WTC11 (cell line): Measurements from ENCODE around the gene GNS. TPM values are rescaled to one million over a fixed set of nuclear protein-coding genes. Genes with fewer than 3 reads are reported as not detected.

Experiments used
- ATAC-seq: fragments of 200-7000 bp; cut with Tn5 transposase; 2 replicates; pipeline ENCODE4 v1.10.0; 2021; ENCODE audit warnings: mild to moderate bottlenecking, moderate library complexity
- CTCF ChIA-PET: fragments of 300-600 bp; sonication (Branson Sonifier 250); formaldehyde crosslinking; loops from one replicate; lab custom pipeline; 2021; ENCODE audit warnings: antibody characterized with exemption; lab: Charles Lee
- POLR2A ChIA-PET: fragments of 350-600 bp; sonication (Branson Sonifier 250); formaldehyde crosslinking; loops from one replicate; lab custom pipeline; 2021; ENCODE audit warnings: antibody characterized with exemption; lab: Charles Lee
- DNase-seq: peaks from one replicate; pipeline ENCODE4 v3.0.0; 2021; ENCODE audit warnings: low spot score
- H3K27ac Mint-ChIP-seq: 2 replicates; pipeline ENCODE4 v1.8.0; 2021; ENCODE audit warnings: mixed read lengths
- H3K27me3 Mint-ChIP-seq: 2 replicates; pipeline ENCODE4 v1.8.0; 2021; ENCODE audit warnings: low read depth, mild to moderate bottlenecking, moderate library complexity, mixed read lengths
- H3K36me3 Mint-ChIP-seq: 2 replicates; pipeline ENCODE4 v1.8.0; 2021; ENCODE audit warnings: mixed read lengths
- H3K4me1 Mint-ChIP-seq: 2 replicates; pipeline ENCODE4 v1.8.0; 2022; ENCODE audit warnings: mixed read lengths
- H3K4me3 Mint-ChIP-seq: 2 replicates; pipeline ENCODE4 v1.8.0; 2021; ENCODE audit warnings: mild to moderate bottlenecking, moderate library complexity, mixed read lengths
- H3K9me3 Mint-ChIP-seq: 2 replicates; pipeline ENCODE4 v1.8.0; 2021; ENCODE audit warnings: mixed read lengths
- ATF1 ChIP-seq: sonication (generic); formaldehyde crosslinking; IDR thresholded peaks from 2 replicates; pipeline ENCODE4 v1.8.1; 2023; ENCODE audit warnings: mild to moderate bottlenecking, moderate library complexity, missing genetic modification reagents
- ATF6 ChIP-seq: sonication (generic); formaldehyde crosslinking; IDR thresholded peaks from 2 replicates; pipeline ENCODE4 v1.8.1; 2023; ENCODE audit warnings: mild to moderate bottlenecking, missing genetic modification reagents
- ELF4 ChIP-seq: sonication (generic); formaldehyde crosslinking; IDR thresholded peaks from 2 replicates; pipeline ENCODE4 v1.8.1; 2022; ENCODE audit warnings: low read depth, mild to moderate bottlenecking, moderate library complexity, missing genetic modification reagents
- ETV6 ChIP-seq: sonication (generic); formaldehyde crosslinking; IDR thresholded peaks from 2 replicates; pipeline ENCODE4 v1.8.1; 2022; ENCODE audit warnings: mild to moderate bottlenecking, missing genetic modification reagents
- FOXJ3 ChIP-seq: sonication (generic); formaldehyde crosslinking; IDR thresholded peaks from 2 replicates; pipeline ENCODE4 v1.9.0; 2021; ENCODE audit warnings: missing genetic modification reagents, mild to moderate bottlenecking, borderline replicate concordance
- FOXP1 ChIP-seq: sonication (generic); formaldehyde crosslinking; IDR thresholded peaks from 2 replicates; pipeline ENCODE4 v1.8.0; 2022; ENCODE audit warnings: missing genetic modification reagents, mild to moderate bottlenecking, moderate library complexity, borderline replicate concordance
- FOXP4 ChIP-seq: sonication (generic); formaldehyde crosslinking; IDR thresholded peaks from 2 replicates; pipeline ENCODE4 v1.8.0; 2022; ENCODE audit warnings: mild to moderate bottlenecking, missing genetic modification reagents
- HMGA2 ChIP-seq: fragments of 250-450 bp; sonication (Bioruptor Pico); IDR thresholded peaks from 2 replicates; pipeline ENCODE4 v1.4.0; 2021; ENCODE audit warnings: mild to moderate bottlenecking, moderate library complexity
- KAT7 ChIP-seq: sonication (generic); formaldehyde crosslinking; IDR thresholded peaks from 2 replicates; pipeline ENCODE4 v1.8.1; 2023; ENCODE audit warnings: missing genetic modification reagents, mild to moderate bottlenecking, borderline replicate concordance
- NFATC4 ChIP-seq: fragments of 250-450 bp; sonication (Bioruptor Pico); IDR thresholded peaks from 2 replicates; pipeline ENCODE4 v1.9.0; 2021; ENCODE audit warnings: mild to moderate bottlenecking
- NFE2L1 ChIP-seq: sonication (generic); formaldehyde crosslinking; IDR thresholded peaks from 2 replicates; pipeline ENCODE4 v1.8.1; 2023; ENCODE audit warnings: missing genetic modification reagents
- NR2C2 ChIP-seq: sonication (generic); formaldehyde crosslinking; IDR thresholded peaks from 2 replicates; pipeline ENCODE4 v1.8.0; 2022; ENCODE audit warnings: mild to moderate bottlenecking, missing genetic modification reagents
- PREB ChIP-seq: sonication (generic); formaldehyde crosslinking; IDR thresholded peaks from 2 replicates; pipeline ENCODE4 v1.8.1; 2022; ENCODE audit warnings: mild to moderate bottlenecking, missing genetic modification reagents, moderate library complexity, borderline replicate concordance
- PRRX2 ChIP-seq: fragments of 250-450 bp; sonication (Bioruptor Pico); IDR thresholded peaks from 2 replicates; pipeline ENCODE4 v1.8.0; 2021; ENCODE audit warnings: mild to moderate bottlenecking
- SP1 ChIP-seq: sonication (generic); formaldehyde crosslinking; conservative IDR thresholded peaks from 2 replicates; pipeline ENCODE4 v1.8.1; 2022; ENCODE audit warnings: missing genetic modification reagents
- TCF7 ChIP-seq: sonication (generic); formaldehyde crosslinking; IDR thresholded peaks from 2 replicates; pipeline ENCODE4 v1.8.0; 2022; ENCODE audit warnings: mild to moderate bottlenecking, low read depth, missing genetic modification reagents, moderate library complexity
- TEAD4 ChIP-seq: sonication (generic); formaldehyde crosslinking; IDR thresholded peaks from 2 replicates; pipeline ENCODE4 v1.8.0; 2022; ENCODE audit warnings: mild to moderate bottlenecking, missing genetic modification reagents
- ZNF317 ChIP-seq: sonication (generic); formaldehyde crosslinking; IDR thresholded peaks from 2 replicates; pipeline ENCODE4 v1.8.1; 2023; ENCODE audit warnings: low read depth, mild to moderate bottlenecking, moderate library complexity, missing genetic modification reagents, borderline replicate concordance
- ZNF671 ChIP-seq: fragments of 250-450 bp; sonication (Bioruptor Pico); IDR thresholded peaks from 2 replicates; pipeline ENCODE4 v1.8.0; 2021; ENCODE audit warnings: mild to moderate bottlenecking
- total RNA-seq: library from RNA; stranded (reverse); gene quantifications from 3 replicates; pipeline ENCODE4 v1.2.3, GENCODE V29; 2021
- TF ChIP-seq, protein P1 (sequence below): sonication (generic); formaldehyde crosslinking; IDR thresholded peaks from 2 replicates; pipeline ENCODE4 v1.8.1; 2022; ENCODE audit warnings: low read depth, missing genetic modification reagents, borderline replicate concordance
- TF ChIP-seq, protein P2 (sequence below): sonication (generic); formaldehyde crosslinking; conservative IDR thresholded peaks from 2 replicates; pipeline ENCODE4 v1.8.1; 2022; ENCODE audit warnings: mild to moderate bottlenecking, missing genetic modification reagents

The GNS gene
- total RNA-seq, 1 experiment from 2014 or later: 24.7 TPM

DNA sequence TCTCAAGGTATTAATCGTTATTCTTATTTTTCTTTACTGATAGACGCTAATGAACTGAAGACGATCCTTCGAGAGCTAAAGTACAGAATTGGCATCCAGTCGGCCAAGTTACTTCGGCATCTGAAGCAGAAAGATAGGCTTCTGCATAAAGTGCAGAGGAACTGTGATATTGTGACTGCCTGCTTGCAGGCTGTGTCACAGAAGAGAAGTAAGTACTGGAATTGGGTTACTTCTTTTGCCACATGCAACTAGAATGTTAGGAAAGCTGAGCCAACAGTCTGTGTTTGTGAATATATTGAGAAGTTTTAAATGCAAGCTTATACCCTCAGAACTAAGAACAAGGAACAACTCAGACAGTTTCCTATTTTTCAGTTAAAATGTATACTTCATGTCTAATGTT lies 26.6 kb upstream of the GNS start (continued):
- TF ChIP-seq ATF6 (CRISPR knock-in tag): no peak
- no peak for TF ChIP-seq FOXJ3 (CRISPR knock-in tag)
- no peak for TF ChIP-seq ATF1 (CRISPR knock-in tag)
- TF ChIP-seq HMGA2 (CRISPR knock-in tag): no peak
- TF ChIP-seq TCF7: no peak
- TF ChIP-seq ZNF671 (CRISPR knock-in tag): no peak
- TF ChIP-seq, protein P1, sequence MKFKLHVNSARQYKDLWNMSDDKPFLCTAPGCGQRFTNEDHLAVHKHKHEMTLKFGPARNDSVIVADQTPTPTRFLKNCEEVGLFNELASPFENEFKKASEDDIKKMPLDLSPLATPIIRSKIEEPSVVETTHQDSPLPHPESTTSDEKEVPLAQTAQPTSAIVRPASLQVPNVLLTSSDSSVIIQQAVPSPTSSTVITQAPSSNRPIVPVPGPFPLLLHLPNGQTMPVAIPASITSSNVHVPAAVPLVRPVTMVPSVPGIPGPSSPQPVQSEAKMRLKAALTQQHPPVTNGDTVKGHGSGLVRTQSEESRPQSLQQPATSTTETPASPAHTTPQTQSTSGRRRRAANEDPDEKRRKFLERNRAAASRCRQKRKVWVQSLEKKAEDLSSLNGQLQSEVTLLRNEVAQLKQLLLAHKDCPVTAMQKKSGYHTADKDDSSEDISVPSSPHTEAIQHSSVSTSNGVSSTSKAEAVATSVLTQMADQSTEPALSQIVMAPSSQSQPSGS: no peak
- TF ChIP-seq NR2C2 (CRISPR knock-in tag): no peak
- no peak for TF ChIP-seq PRRX2 (CRISPR knock-in tag)
- no peak for TF ChIP-seq KAT7 (CRISPR knock-in tag)

GRCh38 chr12:64782191-64782876 lies 23.1 kb upstream of the GNS start:
- CTCF ChIA-PET: interaction anchor here (0.7 to 4.0 kb wide), 4 partner anchors 14 to 28 kb away, joined by 3 to 40 read pairs (median 16); no protein-coding TSS in a partner anchor
- H3K27me3 Mint-ChIP-seq: peaks cover 59% of the 10 kb centered on the region
- TF ChIP-seq NFE2L1 (CRISPR knock-in tag) (no peak), NFATC4 (CRISPR knock-in tag) (no peak), FOXP1 (CRISPR knock-in tag) (no peak), ETV6 (CRISPR knock-in tag) (no peak), FOXP4 (no peak), TEAD4 (no peak), PREB (CRISPR knock-in tag) (no peak), SP1 (CRISPR knock-in tag) (no peak), ZNF317 (no peak), ELF4 (CRISPR knock-in tag) (no peak)
- TF ChIP-seq, protein P2, sequence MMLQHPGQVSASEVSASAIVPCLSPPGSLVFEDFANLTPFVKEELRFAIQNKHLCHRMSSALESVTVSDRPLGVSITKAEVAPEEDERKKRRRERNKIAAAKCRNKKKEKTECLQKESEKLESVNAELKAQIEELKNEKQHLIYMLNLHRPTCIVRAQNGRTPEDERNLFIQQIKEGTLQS: no peak
- H3K4me1 Mint-ChIP-seq: peaks cover 11% of the 10 kb centered on the region
- H3K9me3 Mint-ChIP-seq: no peaks in the 10 kb centered on the region
- POLR2A ChIA-PET: no interaction called here
- ATAC-seq (no peak), DNase-seq (no peak)
- H3K27ac Mint-ChIP-seq: no peak overlapping the region
- peak overlapping the region; percentile 86 for H3K4me3 Mint-ChIP-seq
- H3K36me3 Mint-ChIP-seq: no peaks in the 10 kb centered on the region
